HG02759 (cell line): Measurements from ENCODE around the gene PLIN1.

Experiments used
- ATAC-seq: cut with Tn5 transposase; IDR thresholded peaks from one replicate; pipeline ENCODE4 v1.9.1; 2021; ENCODE audit warnings: mild to moderate bottlenecking, moderate library complexity; ENCODE audit not compliant: unreplicated experiment

PLIN1 gene

GRCh38 chr15:89672221-89673164 is 6.7 kb downstream of the PLIN1 start:
- ATAC-seq = no peak

DNA sequence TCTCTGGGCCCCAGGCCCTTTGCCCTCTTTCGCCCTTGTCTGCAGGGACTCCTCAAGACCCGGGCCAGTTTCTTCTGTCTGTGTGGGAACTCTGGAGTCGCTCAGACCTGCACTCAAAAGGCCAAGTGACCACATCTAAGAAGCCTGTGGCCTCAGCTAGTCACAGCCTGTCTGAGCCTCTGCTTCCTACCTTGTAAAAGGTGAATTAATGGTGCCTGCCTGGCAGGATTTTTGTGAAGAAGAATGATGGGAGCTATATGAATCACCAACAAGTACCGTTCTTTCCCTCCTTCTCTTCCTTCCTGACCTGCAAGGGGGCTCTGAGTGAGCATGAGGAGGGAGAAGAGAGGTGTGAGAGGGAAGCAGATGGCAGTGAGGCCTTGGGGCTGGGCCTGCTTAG is 7.5 kb downstream of the PLIN1 start:
- no peak for ATAC-seq

- ATAC-seq = no peak
Observed at GRCh38 chr15:89670971-89671560, 8.1 kb downstream of the PLIN1 start.

GRCh38 chr15:89669941-89670340 is 9.2 kb downstream of the PLIN1 start:
- ATAC-seq = no peak

DNA sequence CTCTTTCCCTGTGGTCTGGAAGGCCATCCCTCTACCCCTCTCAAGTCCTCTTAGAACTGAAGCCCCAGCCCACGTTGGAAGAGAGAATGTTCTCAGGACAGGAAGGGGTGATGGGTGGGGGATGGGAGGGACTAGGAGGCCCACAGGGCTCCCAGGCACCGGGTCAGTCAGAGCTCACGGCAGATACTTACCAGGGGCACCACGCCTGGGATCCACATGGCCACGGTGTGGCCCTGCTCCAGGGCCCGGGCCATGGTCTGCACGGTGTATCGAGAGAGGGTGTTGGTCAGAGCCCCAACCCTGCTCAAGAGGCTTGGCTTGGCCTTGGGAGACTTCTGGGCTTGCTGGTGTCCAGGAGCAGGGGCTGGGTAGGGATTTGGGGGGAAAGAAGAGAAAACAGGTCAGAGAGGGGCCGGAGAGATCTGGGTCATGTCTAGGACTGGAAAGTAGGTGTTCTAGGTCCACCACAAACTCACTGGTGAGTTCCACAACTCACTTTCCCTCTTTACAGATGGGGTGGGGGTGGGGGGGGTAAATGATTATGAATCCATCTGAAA is 9.8 kb downstream of the PLIN1 start:
- no peak for ATAC-seq

GRCh38 chr15:89668171-89668570 is 11.0 kb downstream of the PLIN1 start:
- ATAC-seq = no peak

DNA sequence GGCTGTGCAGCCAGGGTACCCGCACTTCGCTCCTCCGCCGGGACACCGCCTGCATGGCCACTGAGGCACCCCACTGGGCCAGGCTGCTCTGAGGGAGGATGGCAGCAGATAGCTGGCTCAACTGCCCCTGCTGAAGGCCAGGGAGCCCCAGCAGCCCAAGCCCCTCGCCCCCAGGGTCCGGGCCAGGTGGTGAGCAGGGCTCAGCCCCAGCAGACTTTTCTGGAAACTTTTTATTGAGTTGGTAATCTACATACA is 11.5 kb downstream of the PLIN1 start:
- ATAC-seq = no peak

DNA sequence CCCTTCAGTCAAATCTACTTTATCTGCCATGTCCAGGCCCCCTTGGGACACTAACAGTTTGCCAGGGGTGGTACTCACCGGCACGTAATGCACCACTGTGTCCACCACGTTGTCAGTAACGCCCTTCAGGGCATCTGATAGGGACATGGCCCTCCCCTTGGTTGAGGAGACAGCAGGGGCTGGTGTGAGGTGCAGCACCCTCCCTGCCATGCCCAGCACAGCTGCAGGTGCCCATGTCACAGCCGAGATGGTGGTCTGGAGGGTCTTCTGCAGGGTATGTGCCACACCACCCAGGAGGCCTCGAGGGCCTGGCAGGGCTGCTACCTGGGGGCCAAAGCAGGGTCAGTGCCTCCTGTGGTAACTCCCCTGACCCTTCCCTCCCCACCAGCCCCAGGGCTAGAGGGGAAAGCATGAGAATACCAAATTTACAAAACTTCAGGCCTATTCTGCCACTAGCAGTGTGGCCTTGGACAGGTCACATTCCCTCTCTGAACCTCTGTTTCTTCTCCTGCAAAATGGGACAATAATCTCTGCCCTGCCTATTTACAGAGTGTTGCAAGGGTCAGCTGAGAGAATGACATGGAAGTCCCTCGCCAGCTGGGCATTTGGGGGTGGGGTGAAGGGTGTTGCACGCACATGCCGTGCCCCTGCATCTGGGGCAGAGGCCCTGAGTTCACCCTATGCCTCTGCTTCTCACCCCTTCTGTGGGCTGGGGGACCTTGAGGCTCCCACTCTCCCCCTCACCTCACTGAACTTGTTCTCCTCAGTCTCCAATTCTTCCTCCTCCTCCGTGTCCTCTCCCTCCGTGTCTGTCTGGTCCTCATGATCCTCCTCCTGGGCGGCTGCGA is 12.1 kb downstream of the PLIN1 start:
- no peak for ATAC-seq

DNA sequence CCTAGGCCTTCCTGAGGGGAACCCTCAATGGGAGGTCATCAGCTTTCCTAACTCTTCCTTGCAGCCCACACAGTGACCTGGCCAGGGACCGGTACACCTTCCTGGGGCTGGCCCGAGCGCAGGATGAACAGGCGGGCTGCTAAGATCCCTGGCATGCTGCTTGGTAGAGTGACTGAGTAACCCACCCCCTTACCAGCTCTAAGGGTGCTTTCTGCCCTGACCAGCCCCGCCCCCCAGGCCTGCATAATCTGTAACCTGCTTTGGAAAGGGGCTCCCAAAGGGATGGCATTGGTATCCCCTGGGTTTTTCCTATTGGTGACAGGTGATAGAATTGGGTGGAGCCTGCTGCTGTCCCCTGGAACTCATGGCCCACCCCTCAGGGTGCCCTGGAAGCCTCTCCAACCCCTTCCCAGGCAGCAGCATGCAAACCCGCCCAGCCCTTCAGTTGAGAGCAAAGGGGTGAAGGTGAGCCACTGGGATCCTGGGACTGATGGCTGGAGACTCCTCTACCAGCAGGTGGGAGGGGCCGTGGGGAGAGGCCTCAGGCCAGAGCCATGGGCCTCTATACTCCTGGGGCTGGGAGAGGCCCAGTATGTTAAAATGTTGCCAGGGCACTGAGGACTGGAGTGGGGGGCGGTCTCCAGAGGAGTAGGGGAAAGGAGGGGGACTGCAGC is 12.8 kb downstream of the PLIN1 start:
- no peak for ATAC-seq

- peak; percentile 56 for ATAC-seq
Observed at GRCh38 chr15:89665449-89666181, 13.6 kb downstream of the PLIN1 start.

DNA sequence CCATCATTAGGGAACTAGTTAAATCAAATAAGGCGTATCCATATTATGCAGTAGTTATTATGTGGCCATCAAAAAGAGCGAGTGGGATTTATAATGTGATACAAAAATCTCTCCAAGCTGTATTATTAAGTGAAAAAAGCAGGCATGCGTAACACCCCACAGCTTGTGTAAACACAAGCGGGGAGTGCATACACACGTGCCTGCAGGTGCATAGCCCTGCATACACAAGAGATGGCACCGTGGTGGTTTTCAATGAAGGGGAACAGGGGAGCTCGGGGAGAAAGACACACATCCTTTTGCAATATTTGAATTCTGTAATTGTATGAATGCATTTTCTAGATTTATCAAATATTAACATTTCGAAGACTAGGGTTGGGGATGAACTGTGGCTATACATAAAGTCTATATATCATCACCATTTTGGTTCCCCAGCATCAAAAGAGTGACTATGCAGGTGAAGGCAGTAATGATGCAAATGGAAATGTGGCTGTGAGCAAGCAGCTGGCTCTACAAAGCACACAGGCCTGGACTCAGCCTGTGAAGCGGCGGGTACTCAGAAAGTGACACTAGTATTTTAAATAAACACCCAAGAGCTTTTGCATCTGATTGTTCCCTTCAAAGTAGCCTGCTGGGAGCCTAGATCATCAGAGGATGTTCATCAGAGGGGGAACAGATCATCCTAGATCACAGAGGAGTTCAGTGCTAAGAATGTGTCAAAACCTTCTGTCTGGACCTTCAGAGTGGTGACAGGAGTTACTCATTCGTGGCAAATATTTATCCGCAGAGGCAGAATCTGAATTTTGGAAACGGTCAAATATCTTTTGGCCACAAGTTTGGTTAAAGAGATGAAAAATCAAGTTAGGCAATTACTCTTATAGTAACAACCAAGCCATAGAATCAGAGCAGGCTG is 14.5 kb downstream of the PLIN1 start:
- no peak for ATAC-seq

DNA sequence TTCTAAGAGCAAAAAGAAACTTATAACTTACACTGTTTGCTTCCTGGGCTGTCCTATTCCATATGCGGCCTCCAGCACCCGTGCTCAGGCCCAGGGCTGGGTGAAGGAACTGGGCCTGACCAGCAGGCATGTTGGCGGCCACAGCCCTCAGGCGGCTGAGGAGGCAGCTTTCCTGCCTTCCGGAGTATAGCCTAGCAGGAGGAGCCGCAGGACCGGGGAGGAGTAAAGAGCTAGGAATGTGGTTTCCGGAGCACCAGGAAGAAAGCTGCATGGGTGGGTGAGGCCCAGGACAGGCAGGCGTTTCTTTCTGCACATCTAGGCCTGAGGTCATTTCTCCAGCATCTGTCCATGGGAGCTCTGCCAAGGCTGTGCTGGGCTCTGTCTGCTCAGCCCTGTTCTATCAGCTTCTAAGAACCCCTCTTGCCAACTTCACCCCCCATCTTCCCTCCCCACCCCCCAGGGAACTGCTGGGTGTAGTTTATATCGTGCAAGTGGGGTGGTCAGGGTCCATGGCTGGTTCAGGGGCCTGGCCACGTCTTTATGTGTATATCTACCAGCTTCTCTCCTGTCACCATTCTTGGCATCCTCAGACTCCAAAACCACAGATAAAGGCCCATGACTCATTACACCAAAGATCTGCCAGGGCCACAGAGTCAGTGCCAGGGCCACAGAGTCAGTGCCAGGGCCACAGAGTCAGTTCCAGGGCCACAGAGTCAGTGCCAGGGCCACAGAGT is 16.1 kb downstream of the PLIN1 start:
- ATAC-seq = no peak

DNA sequence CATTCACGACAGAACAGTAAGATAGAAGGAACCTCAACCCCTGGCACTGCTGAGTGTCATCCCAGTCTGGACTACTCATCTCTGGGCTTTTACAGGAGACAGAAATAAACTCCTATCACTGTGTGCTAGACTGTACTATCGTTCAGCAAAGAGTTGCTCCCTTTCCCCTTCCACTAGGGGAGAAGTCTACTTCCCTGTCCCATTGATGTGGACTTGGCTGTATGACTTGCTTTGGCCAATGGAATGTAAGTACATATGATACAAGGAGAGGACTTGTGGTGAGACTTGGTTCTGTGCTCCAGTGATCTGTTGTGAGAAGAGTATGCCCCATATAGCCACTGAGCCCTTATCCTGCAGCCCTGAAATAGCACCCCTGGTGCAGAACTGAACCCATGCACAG is 18.6 kb downstream of the PLIN1 start:
- ATAC-seq = no peak

- no peak for ATAC-seq
Observed at GRCh38 chr15:89659295-89659694, 19.9 kb downstream of the PLIN1 start.

GRCh38 chr15:89657686-89658200 is 21.4 kb downstream of the PLIN1 start:
- ATAC-seq = no peak

DNA sequence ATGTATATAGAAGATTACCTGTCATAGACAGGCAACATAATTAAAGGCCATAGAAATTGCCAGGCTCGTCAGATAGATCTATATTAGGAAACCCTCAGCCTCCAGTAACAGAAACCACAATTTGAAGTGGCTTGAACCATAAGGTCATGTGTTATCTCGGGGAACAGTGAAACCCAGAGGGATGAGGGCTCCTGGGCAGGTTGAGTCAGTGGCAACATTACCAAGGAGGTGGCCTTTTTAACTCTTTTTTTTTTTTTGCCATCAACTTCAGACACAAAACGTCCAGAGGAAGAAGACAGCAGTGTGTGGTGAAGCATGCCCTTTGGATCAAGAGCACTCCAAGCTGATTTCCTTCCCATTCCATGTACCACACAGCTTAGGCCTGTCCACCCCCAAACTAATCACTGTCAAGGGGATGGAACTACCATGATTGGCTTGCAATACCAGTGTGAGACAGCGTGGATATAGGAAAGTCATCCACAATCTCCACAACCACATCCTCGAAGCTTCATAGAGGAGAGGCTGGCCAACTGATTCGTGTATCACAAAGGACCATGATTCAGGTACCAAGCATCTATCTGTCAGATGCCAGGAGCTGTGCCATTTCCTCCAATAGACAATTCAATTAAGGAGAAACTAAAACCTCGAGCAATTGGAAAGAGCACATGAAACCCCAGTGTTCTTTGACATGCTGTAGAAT is 22.9 kb downstream of the PLIN1 start:
- ATAC-seq = no peak
